Amniotic epithelial cell (primary cell): ENCODE data around the gene CCDC77.

Experiments used
- DNase-seq: peaks from one replicate; pipeline ENCODE4 v3.0.0-alpha.2; 2010; ENCODE audit warnings: low read depth

The CCDC77 gene

GRCh38 chr12:480831-481816, 79.7 kb downstream of the CCDC77 start:
- DNase-seq, result peak; percentile 32

DNA sequence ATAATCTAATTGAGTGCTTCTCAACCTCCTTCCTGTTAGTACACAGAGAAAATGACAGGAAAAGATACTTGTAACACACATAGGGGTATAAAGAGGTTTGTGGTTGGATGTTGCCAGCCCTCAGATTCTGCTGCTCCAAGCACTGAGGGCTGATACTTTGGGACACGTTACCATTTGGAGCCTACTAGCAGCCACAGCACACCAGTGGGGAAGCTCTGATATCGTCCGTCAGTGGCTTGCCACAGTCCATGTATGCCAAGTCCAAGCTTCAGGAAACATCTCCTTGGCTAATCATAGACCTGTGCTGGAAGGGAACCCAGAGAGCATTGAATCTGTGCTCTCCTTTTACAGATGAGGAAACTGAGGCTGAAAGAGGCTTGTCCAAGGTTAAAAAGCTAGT, 80.6 kb downstream of the CCDC77 start:
- DNase-seq, result no peak

GRCh38 chr12:484096-484495, 82.7 kb downstream of the CCDC77 start:
- DNase-seq, result no peak

DNA sequence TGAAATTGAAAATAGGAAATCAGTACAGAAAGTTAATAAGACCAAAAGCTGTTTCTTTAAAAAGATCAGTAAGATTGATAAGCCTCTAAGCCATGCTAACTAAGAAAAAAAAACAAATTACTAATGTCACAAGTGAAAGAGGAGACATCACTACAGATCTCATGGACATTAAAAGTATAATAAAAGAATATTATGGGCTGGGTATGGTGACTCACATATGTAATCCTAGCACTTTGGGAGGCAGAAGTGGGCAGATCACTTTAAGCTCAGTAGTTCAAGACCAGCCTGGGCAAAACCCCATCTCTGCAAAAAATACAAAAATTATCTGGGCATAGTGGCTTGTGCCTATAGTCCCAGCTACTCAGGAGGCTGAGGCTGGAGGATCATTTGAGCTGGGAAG, 88.8 kb downstream of the CCDC77 start:
- DNase-seq, result no peak
